Measurements from ENCODE around the gene RSPH6A. TPM values are rescaled to one million over a fixed set of nuclear protein-coding genes. Genes with fewer than 3 reads are reported as not detected.
A peak's percentile ranks its signal among the peaks of the same experiment; 100 is the strongest.

RSPH6A gene
- total RNA-seq, 4 donors from 2014 or later: 0.50 to 8.9 (median 3.9) TPM

DNA sequence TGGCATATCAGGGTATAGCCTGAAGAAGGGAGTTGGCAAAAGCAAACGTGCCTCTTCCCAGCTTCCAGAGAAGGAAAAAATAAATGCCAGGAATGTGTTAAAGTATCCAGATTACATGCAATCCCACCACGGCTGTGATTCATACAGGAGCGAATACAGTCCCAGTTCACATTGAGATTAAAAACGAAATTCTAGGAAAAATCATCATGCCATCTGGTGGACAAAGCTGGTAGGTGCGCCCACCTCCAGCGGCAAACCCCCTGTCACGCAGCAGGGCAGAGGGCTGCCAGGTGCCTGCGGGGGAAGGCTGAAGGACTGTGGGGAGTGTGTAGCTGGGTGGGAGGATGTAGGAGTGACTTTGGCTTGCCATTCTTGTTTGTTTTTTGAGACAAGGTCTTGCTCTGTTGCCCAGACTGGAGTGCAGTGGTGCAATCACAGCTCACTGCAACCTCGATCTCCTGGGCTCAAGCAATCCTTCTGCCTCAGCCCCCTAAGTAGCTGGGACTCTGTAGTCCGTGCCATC, 16.1 kb downstream of the RSPH6A start:
- WGBS, 2 donors: 3% methylated on average over 10 of the region's 10 CpGs
- H3K27ac ChIP-seq: peak overlapping the region; percentile 75 to 85 (median 77)
- intact Hi-C loops (cut with DNase I): no loop called here
- no peak for TF ChIP-seq POLR2A (IDR thresholded peaks at IDR 0.05)
- TF ChIP-seq, protein P1, sequence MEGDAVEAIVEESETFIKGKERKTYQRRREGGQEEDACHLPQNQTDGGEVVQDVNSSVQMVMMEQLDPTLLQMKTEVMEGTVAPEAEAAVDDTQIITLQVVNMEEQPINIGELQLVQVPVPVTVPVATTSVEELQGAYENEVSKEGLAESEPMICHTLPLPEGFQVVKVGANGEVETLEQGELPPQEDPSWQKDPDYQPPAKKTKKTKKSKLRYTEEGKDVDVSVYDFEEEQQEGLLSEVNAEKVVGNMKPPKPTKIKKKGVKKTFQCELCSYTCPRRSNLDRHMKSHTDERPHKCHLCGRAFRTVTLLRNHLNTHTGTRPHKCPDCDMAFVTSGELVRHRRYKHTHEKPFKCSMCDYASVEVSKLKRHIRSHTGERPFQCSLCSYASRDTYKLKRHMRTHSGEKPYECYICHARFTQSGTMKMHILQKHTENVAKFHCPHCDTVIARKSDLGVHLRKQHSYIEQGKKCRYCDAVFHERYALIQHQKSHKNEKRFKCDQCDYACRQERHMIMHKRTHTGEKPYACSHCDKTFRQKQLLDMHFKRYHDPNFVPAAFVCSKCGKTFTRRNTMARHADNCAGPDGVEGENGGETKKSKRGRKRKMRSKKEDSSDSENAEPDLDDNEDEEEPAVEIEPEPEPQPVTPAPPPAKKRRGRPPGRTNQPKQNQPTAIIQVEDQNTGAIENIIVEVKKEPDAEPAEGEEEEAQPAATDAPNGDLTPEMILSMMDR (IDR thresholded peaks at IDR 0.05): peak; percentile 74 to 92 (median 86)
- no peaks in the 10 kb centered on the region for H3K9me3 ChIP-seq
- H3K36me3 ChIP-seq: no peaks in the 10 kb centered on the region
- peak; percentile 86 to 87 for DNase-seq
- H3K27me3 ChIP-seq: no peaks in the 10 kb centered on the region
- peaks cover 40 to 45% of the 10 kb centered on the region in 2 donors for H3K4me1 ChIP-seq
- H3K4me3 ChIP-seq (replicated peaks in 1 of 3): no peak overlapping the region

- peaks cover 0 to 4% of the 10 kb centered on the region in 2 donors for H3K36me3 ChIP-seq
- intact Hi-C loops (cut with DNase I): no loop called here
- H3K4me3 ChIP-seq (replicated peaks in 1 of 3): no peak overlapping the region
- no peaks in the 10 kb centered on the region for H3K9me3 ChIP-seq
- H3K27me3 ChIP-seq: no peaks in the 10 kb centered on the region
- peaks cover 22 to 33% of the 10 kb centered on the region in 2 donors for H3K4me1 ChIP-seq
- DNase-seq: no peak
- H3K27ac ChIP-seq: no peak overlapping the region
- TF ChIP-seq, protein P1 (IDR thresholded peaks at IDR 0.05): no peak
- no peak for TF ChIP-seq POLR2A (IDR thresholded peaks at IDR 0.05)
- 88 to 93% methylated on average over 2 of the region's 2 CpGs for WGBS, 2 donors
These were observed 20.5 kb downstream of the RSPH6A start for GRCh38 chr19:45794627-45795026.

DNA sequence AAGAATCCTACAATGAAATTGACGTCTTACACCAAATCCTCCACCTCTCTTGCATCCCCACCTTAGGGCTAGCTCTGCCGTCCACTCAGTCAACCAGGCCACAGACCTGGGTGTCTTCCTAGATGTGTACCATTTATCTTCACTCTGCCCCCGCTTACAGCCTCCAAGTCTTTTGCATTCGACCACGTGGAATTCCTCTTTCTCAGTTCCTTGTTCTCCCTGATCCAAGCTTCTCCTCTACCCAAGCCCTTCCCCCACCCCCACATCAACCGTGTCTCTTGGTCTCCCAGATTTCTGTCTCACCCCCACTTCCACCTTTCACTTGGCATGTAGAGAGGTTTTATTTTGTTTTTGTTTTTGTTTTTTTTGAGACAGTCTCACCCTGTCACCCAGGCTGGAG, 21.2 kb downstream of the RSPH6A start:
- TF ChIP-seq POLR2A (IDR thresholded peaks at IDR 0.05): no peak
- TF ChIP-seq, protein P1 (IDR thresholded peaks at IDR 0.05): no peak

GRCh38 chr19:45793178-45793564, 21.9 kb downstream of the RSPH6A start:
- Histone ChIP-seq H3K36me3 (peaks cover 6 to 15% of the 10 kb centered on the region in 2 donors), H3K4me3 (replicated peaks in 1 of 3) (no peak overlapping the region), H3K27ac (no peak overlapping the region), H3K27me3 (no peaks in the 10 kb centered on the region), H3K9me3 (no peaks in the 10 kb centered on the region), H3K4me1 (peaks cover 12 to 19% of the 10 kb centered on the region in 2 donors)
- no peak for DNase-seq
- 48 to 50% methylated on average over 3 of the region's 3 CpGs for WGBS, 2 donors
- intact Hi-C loops (cut with DNase I): no loop called here
- no peak for TF ChIP-seq POLR2A (IDR thresholded peaks at IDR 0.05)
- TF ChIP-seq, protein P1 (IDR thresholded peaks at IDR 0.05): no peak

More for the DNA sequence above, 21.2 kb downstream of the RSPH6A start:
- no peak for DNase-seq
- no peaks in the 10 kb centered on the region for H3K27me3 ChIP-seq
- peaks cover 18 to 26% of the 10 kb centered on the region in 2 donors for H3K4me1 ChIP-seq
- no peaks in the 10 kb centered on the region for H3K9me3 ChIP-seq
- no peak overlapping the region for H3K27ac ChIP-seq
- WGBS, 2 donors: 54 to 61% methylated on average over 6 of the region's 6 CpGs
- peaks cover 6 to 10% of the 10 kb centered on the region in 2 donors for H3K36me3 ChIP-seq
- intact Hi-C loops (cut with DNase I): no loop called here
- H3K4me3 ChIP-seq (replicated peaks in 1 of 3): no peak overlapping the region

DNA sequence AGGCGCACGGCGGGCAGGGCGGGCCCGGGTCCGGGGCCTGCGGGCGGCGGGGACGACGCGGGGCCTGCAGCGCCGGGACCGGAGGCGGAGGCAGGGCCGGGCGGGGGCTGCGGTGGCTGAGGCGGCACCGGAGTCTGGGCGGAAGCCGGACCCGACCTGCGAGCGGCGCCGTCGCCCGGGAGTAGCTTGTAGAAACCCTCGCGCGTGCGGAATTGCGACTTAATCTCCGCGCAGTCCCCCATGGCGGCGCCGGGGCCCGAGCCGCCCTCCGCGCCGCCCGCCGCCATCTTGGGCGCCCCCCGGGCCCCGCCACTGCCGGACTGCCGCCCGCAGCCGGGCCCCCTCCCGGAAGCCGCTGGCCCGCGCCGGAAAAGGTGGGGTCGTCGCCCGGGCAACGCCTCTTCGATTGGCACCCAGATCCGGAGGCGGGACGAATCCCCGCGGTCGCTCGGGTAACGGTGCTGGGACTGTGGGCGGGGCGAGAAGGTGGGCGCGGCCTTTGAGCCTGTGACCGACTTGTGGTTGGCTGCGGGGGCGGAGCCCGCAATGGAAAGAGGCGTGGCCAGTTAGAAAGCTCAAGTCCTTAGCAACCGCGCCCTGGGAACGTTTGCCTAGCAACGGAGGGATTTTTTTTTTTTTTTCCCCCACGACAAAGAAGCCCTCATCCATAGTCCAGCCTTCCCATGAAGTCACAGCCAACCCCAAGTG, 22.5 kb downstream of the RSPH6A start, which contains the start of gene DMWD:
Gene DMWD (minus strand): TSS at position 376 of the 708 bp plus-strand sequence. CDS start 89 bp downstream, at position 287.
- 0 to 1% methylated on average over 30 to 43 of the region's 86 CpGs for WGBS, 2 donors
- intact Hi-C loops (cut with DNase I): no loop called here
- H3K4me3 ChIP-seq (replicated peaks in 1 of 3): peak within 1 kb of the TSS; percentile 27 to 52 (median 51)
- H3K36me3 ChIP-seq: peaks cover 6 to 15% of the 10 kb centered on the region in 2 donors
- peak; percentile 100 for DNase-seq
- peak within 1 kb of the TSS in 2 of 3 donors; percentile 39 to 56 for H3K27ac ChIP-seq
- H3K4me1 ChIP-seq: peaks cover 9 to 18% of the 10 kb centered on the region in 2 donors
- TF ChIP-seq POLR2A (IDR thresholded peaks at IDR 0.05): peak; percentile 42 to 83
- TF ChIP-seq, protein P1 (IDR thresholded peaks at IDR 0.05): no peak
- H3K27me3 ChIP-seq: no peaks in the 10 kb centered on the region
- H3K9me3 ChIP-seq: no peaks in the 10 kb centered on the region
